ENCODE data around the gene CARD11. TPM values are rescaled to one million over a fixed set of nuclear protein-coding genes. Genes with fewer than 3 reads are reported as not detected.

Gene CARD11
- total RNA-seq, 1 experiment from 2014 or later, result 0.82 TPM

- DNase-seq (ENCODE audit: low read depth, low spot score) (no peak), ATAC-seq (0 out of 2 replicates have a peak, but pooled peaks have one; percentile 17)
- ChIA-PET CTCF (no interaction called here), POLR2A (no interaction called here)
- H3K27ac ChIP-seq (ENCODE audit: low read length), result no peak overlapping the region
- BruUV-seq (replicated peaks), result no TSS peak
- no peaks in the 10 kb centered on the region for H3K36me3 ChIP-seq (ENCODE audit: control insufficient read depth, insufficient read depth, low read length)
- intact Hi-C loops (cut with micrococcal nuclease; ENCODE audit: unreplicated experiment) (no loop called here), in situ Hi-C loops (cut with HindIII; ENCODE audit: low pct_unique_long_range_greater_than_20kb, low sequenced_read_pairs) (no loop called here)
- H3K27me3 ChIP-seq (ENCODE audit: control insufficient read depth, insufficient read depth, low read length), result no peaks in the 10 kb centered on the region
- no peaks in the 10 kb centered on the region for H3K4me1 ChIP-seq (ENCODE audit: control insufficient read depth, insufficient read depth, low read length)
- no peak overlapping the region for H3K4me3 ChIP-seq (ENCODE audit: low read depth in 2 of 2, low read length in 2 of 2)
- H3K9me3 ChIP-seq (ENCODE audit: control insufficient read depth, insufficient read depth, low read depth, low read length), result 0 out of 2 replicates have a peak, but pooled peaks cover 5% of the 10 kb centered on the region
- TF ChIP-seq REST (IDR thresholded peaks at IDR 0.05; ENCODE audit: insufficient read depth in 1 of 2, low read depth in 2 of 2, low read length in 1 of 2) (no peak), SIN3A (IDR thresholded peaks at IDR 0.05; ENCODE audit: borderline replicate concordance, insufficient read depth, low read depth, low read length) (no peak), CTCF (IDR thresholded peaks at IDR 0.05) (no peak), TCF7L2 (IDR thresholded peaks at IDR 0.05; ENCODE audit: low read depth, low read length) (no peak), POLR2AphosphoS5 (IDR thresholded peaks at IDR 0.05; ENCODE audit: low read depth, low read length) (no peak)
Measured at GRCh38 chr7:3027005-3027845, 16.4 kb downstream of the CARD11 start.

GRCh38 chr7:3025616-3026015 is 18.1 kb downstream of the CARD11 start:
- ATAC-seq (no peak), DNase-seq (ENCODE audit: low read depth, low spot score) (no peak)
- no TSS peak for BruUV-seq (replicated peaks)
- H3K36me3 ChIP-seq (ENCODE audit: control insufficient read depth, insufficient read depth, low read length), result no peaks in the 10 kb centered on the region
- H3K4me3 ChIP-seq (ENCODE audit: low read depth in 2 of 2, low read length in 2 of 2), result no peak overlapping the region
- ChIA-PET CTCF (no interaction called here), POLR2A (no interaction called here)
- in situ Hi-C loops (cut with HindIII; ENCODE audit: low pct_unique_long_range_greater_than_20kb, low sequenced_read_pairs) (no loop called here), intact Hi-C loops (cut with micrococcal nuclease; ENCODE audit: unreplicated experiment) (no loop called here)
- no peak overlapping the region for H3K27ac ChIP-seq (ENCODE audit: low read length)
- TF ChIP-seq CTCF (IDR thresholded peaks at IDR 0.05) (no peak), POLR2AphosphoS5 (IDR thresholded peaks at IDR 0.05; ENCODE audit: low read depth, low read length) (no peak), REST (IDR thresholded peaks at IDR 0.05; ENCODE audit: insufficient read depth in 1 of 2, low read depth in 2 of 2, low read length in 1 of 2) (no peak)
- no peaks in the 10 kb centered on the region for H3K4me1 ChIP-seq (ENCODE audit: control insufficient read depth, insufficient read depth, low read length)
- 0 out of 2 replicates have a peak, but pooled peaks cover 5% of the 10 kb centered on the region for H3K9me3 ChIP-seq (ENCODE audit: control insufficient read depth, insufficient read depth, low read depth, low read length)
- no peaks in the 10 kb centered on the region for H3K27me3 ChIP-seq (ENCODE audit: control insufficient read depth, insufficient read depth, low read length)
